HepG2 (cell line): ENCODE results near the gene POLR3F. TPM values are rescaled to one million over a fixed set of nuclear protein-coding genes. Genes with fewer than 3 reads are reported as not detected.

Experiments
- ADNP ChIP-seq: sonication (generic); formaldehyde crosslinking; IDR thresholded peaks from 2 replicates; pipeline ENCODE4 v1.4.0; 2020; ENCODE audit warnings: missing genetic modification reagents
- EEA1 ChIP-seq: sonication (generic); formaldehyde crosslinking; IDR thresholded peaks from 2 replicates; pipeline ENCODE4 v1.5.1; 2020; ENCODE audit warnings: mild to moderate bottlenecking, missing genetic modification reagents, borderline replicate concordance
- HDAC1 ChIP-seq: sonication (generic); formaldehyde crosslinking; IDR thresholded peaks from 2 replicates; pipeline ENCODE4 v1.5.1; 2020; ENCODE audit warnings: mild to moderate bottlenecking, missing genetic modification reagents
- NFKBIZ ChIP-seq: IDR thresholded peaks from 2 replicates; pipeline ENCODE4 v1.6.1; 2018; ENCODE audit warnings: missing genetic modification reagents, missing compliant biosample characterization
- NR1H2 ChIP-seq: sonication (generic); formaldehyde crosslinking; IDR thresholded peaks from 2 replicates; pipeline ENCODE4 v1.8.1; 2022; ENCODE audit warnings: low read depth, missing genetic modification reagents, borderline replicate concordance
- NRL ChIP-seq: sonication (generic); formaldehyde crosslinking; IDR thresholded peaks from 2 replicates; pipeline ENCODE4 v1.5.0; 2020; ENCODE audit warnings: missing genetic modification reagents, mild to moderate bottlenecking, moderate library complexity, borderline replicate concordance
- PCBP1 ChIP-seq: fragments of 200-400 bp; formaldehyde crosslinking; IDR thresholded peaks from 2 replicates; pipeline ENCODE4 v1.6.1; 2017; ENCODE audit warnings: mild to moderate bottlenecking, low read depth, low read length, borderline replicate concordance
- PTBP1 ChIP-seq: fragments of 200-400 bp; formaldehyde crosslinking; IDR thresholded peaks from 2 replicates; pipeline ENCODE4 v1.6.1; 2018; ENCODE audit warnings: low read length, low read depth; ENCODE audit not compliant: poor library complexity, severe bottlenecking
- TGIF2 ChIP-seq: IDR thresholded peaks from 2 replicates; pipeline ENCODE4 v1.6.1; 2016; ENCODE audit warnings: control low read depth, missing compliant biosample characterization
- TRIM24 ChIP-seq: sonication (generic); formaldehyde crosslinking; IDR thresholded peaks from 2 replicates; pipeline ENCODE4 v1.8.0; 2022; ENCODE audit warnings: mild to moderate bottlenecking, missing genetic modification reagents
- YY1 ChIP-seq: IDR thresholded peaks from 2 replicates; pipeline ENCODE4 v1.6.1; 2011; ENCODE audit warnings: low read length, low read depth, moderate library complexity, mild to moderate bottlenecking; ENCODE audit not compliant: insufficient read depth, insufficient replicate concordance
- ZKSCAN8 ChIP-seq: IDR thresholded peaks from 2 replicates; pipeline ENCODE4 v1.6.1; 2016; ENCODE audit warnings: borderline replicate concordance, missing genetic modification reagents, missing compliant biosample characterization
- ZNF329 ChIP-seq: sonication (generic); formaldehyde crosslinking; IDR thresholded peaks from 2 replicates; pipeline ENCODE4 v1.9.0; 2021; ENCODE audit warnings: low read depth, mild to moderate bottlenecking, missing genetic modification reagents
- ZNF331 ChIP-seq: sonication (generic); formaldehyde crosslinking; IDR thresholded peaks from 2 replicates; pipeline ENCODE4 v1.4.0; 2020; ENCODE audit warnings: missing genetic modification reagents
- ZNF746 ChIP-seq: sonication (generic); formaldehyde crosslinking; IDR thresholded peaks from 2 replicates; pipeline ENCODE4 v1.8.0; 2022; ENCODE audit warnings: mild to moderate bottlenecking, missing genetic modification reagents
- ZSCAN25 ChIP-seq: sonication (generic); formaldehyde crosslinking; IDR thresholded peaks from 2 replicates; pipeline ENCODE4 v1.8.0; 2022; ENCODE audit warnings: mild to moderate bottlenecking, missing genetic modification reagents
- polyA plus RNA-seq, 8 experiments: library from polyadenylated mRNA; depleted of rRNA in 3 of 8; stranded (reverse) in 7 of 8; unstranded in 1 of 8; fragments of >200 nt; fragmentation: Illumina TruSeq in 4 of 8; extraction: Trizol in 4 of 8; gene quantifications; 2 replicates each; pipeline versions ENCODE4 v1.2.1 to v1.2.3, GENCODE V29; 2011 to 2016; ENCODE audit warnings: low read depth in 4 of 8, missing spikeins in 1 of 8, mixed read lengths in 1 of 8; ENCODE audit not compliant: insufficient read depth in 1 of 8
- total RNA-seq, 5 experiments: library from RNA; depleted of rRNA; stranded (reverse); fragments of >200 nt; fragmentation: Illumina TruSeq; extraction: Trizol; gene quantifications; 2 replicates each; pipeline ENCODE4 v1.2.3, GENCODE V29; 2016; ENCODE audit warnings: low read depth in 1 of 5
- TF ChIP-seq, protein P1 (sequence below): IDR thresholded peaks from 2 replicates; pipeline ENCODE4 v1.6.1; 2016; ENCODE audit warnings: low read depth, borderline replicate concordance
- TF ChIP-seq, protein P2 (sequence below): sonication (generic); formaldehyde crosslinking; IDR thresholded peaks from 2 replicates; pipeline ENCODE4 v1.8.0; 2022; ENCODE audit warnings: mild to moderate bottlenecking, missing genetic modification reagents, moderate library complexity
- TF ChIP-seq, protein P3 (sequence below): sonication (generic); formaldehyde crosslinking; IDR thresholded peaks from 2 replicates; pipeline ENCODE4 v1.5.0; 2020; ENCODE audit warnings: mild to moderate bottlenecking, missing genetic modification reagents
- TF ChIP-seq, protein P4 (sequence below): IDR thresholded peaks from 2 replicates; pipeline ENCODE4 v1.6.1; 2012; ENCODE audit warnings: low read length, improper control_type of control experiment
- TF ChIP-seq, protein P5 (sequence below): sonication (generic); formaldehyde crosslinking; IDR thresholded peaks from 2 replicates; pipeline ENCODE4 v1.4.0; 2020; ENCODE audit warnings: low read depth, mild to moderate bottlenecking, missing genetic modification reagents

POLR3F gene
- total and polyA plus RNA-seq, 2 of the 13 experiments (the other 11 are each of a cell fraction or from before 2014, with no cell fraction given) = 11.7 to 25.5 TPM

DNA sequence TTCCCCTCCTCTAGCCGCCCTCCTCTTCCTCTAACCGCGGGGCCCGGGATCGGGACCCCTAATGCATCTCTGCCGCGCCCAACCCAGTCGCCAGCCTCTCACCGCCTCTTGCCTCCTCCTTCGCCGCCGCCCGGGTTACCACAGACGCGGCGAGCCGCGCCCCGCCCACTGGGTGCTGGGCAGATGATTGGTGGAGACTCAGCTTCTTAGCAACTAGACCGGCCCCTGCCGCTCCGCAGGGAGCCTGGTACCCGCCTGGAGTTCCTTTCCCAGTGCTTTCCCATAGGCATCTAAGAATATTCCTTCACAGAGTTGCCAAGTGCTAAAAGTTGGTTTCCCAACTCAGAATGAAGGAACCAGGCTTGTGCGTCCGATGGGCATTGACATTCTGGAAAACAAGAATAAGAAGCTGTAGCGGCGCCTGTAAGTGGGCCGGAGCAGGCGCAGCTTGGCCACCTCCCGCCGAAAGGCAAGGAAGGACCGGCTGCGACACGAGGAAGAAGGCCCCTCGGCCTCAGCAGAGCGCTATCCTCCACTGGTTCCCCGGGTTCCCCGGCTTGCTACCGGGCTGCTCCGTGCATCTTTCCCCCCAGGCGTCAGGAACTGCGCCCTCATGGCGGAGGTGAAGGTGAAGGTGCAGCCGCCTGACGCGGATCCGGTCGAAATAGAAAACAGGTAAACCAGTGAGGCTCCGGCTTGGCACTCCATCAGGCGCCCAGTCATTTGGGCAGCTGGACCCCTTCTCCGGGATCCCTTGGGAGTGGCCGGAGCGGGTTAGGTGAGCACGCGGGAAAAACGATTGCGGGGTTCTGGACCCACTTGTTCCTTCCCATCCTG is at the start of gene POLR3F, which contains the start of gene DZANK1 (continued):
- TF ChIP-seq ZNF329 (CRISPR knock-in tag) (no peak), PTBP1 (peak; percentile 42), ZSCAN25 (CRISPR knock-in tag) (no peak), ZNF746 (CRISPR knock-in tag) (no peak; the same call in 1 of the 2 replicates), YY1 (peak; percentile 74), EEA1 (CRISPR knock-in tag) (peak; percentile 92; the same call in 1 of the 2 replicates), NR1H2 (no peak), ZNF331 (peak; percentile 72; the same call in 1 of the 2 replicates), NFKBIZ (CRISPR knock-in tag) (peak; percentile 80), ZKSCAN8 (peak; percentile 78; the same call in 1 of the 2 replicates), NRL (CRISPR knock-in tag) (peak; percentile 83; the same call in 1 of the 2 replicates), HDAC1 (CRISPR knock-in tag) (peak; percentile 100), ADNP (CRISPR knock-in tag) (no peak), PCBP1 (peak; percentile 97), TGIF2 (peak; percentile 83), TRIM24 (CRISPR knock-in tag) (no peak)
- TF ChIP-seq, protein P1, sequence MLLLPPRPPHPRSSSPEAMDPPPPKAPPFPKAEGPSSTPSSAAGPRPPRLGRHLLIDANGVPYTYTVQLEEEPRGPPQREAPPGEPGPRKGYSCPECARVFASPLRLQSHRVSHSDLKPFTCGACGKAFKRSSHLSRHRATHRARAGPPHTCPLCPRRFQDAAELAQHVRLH (CRISPR knock-in tag) = peak; percentile 30; the same call in 1 of the 2 replicates
- TF ChIP-seq, protein P2, sequence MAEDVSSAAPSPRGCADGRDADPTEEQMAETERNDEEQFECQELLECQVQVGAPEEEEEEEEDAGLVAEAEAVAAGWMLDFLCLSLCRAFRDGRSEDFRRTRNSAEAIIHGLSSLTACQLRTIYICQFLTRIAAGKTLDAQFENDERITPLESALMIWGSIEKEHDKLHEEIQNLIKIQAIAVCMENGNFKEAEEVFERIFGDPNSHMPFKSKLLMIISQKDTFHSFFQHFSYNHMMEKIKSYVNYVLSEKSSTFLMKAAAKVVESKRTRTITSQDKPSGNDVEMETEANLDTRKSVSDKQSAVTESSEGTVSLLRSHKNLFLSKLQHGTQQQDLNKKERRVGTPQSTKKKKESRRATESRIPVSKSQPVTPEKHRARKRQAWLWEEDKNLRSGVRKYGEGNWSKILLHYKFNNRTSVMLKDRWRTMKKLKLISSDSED (CRISPR knock-in tag) = no peak
- TF ChIP-seq, protein P3, sequence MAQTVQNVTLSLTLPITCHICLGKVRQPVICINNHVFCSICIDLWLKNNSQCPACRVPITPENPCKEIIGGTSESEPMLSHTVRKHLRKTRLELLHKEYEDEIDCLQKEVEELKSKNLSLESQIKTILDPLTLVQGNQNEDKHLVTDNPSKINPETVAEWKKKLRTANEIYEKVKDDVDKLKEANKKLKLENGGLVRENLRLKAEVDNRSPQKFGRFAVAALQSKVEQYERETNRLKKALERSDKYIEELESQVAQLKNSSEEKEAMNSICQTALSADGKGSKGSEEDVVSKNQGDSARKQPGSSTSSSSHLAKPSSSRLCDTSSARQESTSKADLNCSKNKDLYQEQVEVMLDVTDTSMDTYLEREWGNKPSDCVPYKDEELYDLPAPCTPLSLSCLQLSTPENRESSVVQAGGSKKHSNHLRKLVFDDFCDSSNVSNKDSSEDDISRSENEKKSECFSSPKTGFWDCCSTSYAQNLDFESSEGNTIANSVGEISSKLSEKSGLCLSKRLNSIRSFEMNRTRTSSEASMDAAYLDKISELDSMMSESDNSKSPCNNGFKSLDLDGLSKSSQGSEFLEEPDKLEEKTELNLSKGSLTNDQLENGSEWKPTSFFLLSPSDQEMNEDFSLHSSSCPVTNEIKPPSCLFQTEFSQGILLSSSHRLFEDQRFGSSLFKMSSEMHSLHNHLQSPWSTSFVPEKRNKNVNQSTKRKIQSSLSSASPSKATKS = no peak
- TF ChIP-seq, protein P4, sequence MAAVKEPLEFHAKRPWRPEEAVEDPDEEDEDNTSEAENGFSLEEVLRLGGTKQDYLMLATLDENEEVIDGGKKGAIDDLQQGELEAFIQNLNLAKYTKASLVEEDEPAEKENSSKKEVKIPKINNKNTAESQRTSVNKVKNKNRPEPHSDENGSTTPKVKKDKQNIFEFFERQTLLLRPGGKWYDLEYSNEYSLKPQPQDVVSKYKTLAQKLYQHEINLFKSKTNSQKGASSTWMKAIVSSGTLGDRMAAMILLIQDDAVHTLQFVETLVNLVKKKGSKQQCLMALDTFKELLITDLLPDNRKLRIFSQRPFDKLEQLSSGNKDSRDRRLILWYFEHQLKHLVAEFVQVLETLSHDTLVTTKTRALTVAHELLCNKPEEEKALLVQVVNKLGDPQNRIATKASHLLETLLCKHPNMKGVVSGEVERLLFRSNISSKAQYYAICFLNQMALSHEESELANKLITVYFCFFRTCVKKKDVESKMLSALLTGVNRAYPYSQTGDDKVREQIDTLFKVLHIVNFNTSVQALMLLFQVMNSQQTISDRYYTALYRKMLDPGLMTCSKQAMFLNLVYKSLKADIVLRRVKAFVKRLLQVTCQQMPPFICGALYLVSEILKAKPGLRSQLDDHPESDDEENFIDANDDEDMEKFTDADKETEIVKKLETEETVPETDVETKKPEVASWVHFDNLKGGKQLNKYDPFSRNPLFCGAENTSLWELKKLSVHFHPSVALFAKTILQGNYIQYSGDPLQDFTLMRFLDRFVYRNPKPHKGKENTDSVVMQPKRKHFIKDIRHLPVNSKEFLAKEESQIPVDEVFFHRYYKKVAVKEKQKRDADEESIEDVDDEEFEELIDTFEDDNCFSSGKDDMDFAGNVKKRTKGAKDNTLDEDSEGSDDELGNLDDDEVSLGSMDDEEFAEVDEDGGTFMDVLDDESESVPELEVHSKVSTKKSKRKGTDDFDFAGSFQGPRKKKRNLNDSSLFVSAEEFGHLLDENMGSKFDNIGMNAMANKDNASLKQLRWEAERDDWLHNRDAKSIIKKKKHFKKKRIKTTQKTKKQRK = no peak
- TF ChIP-seq, protein P5, sequence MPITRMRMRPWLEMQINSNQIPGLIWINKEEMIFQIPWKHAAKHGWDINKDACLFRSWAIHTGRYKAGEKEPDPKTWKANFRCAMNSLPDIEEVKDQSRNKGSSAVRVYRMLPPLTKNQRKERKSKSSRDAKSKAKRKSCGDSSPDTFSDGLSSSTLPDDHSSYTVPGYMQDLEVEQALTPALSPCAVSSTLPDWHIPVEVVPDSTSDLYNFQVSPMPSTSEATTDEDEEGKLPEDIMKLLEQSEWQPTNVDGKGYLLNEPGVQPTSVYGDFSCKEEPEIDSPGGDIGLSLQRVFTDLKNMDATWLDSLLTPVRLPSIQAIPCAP (CRISPR knock-in tag) = no peak
